Mucosa of gallbladder (tissue), 1 donor: ENCODE measurements around the gene CACNA1S. TPM values are rescaled to one million over a fixed set of nuclear protein-coding genes. Genes with fewer than 3 reads are reported as not detected.

Experiments used
- DNase-seq: peaks from one replicate; pipeline ENCODE4 v3.0.0-alpha.2; 2020; ENCODE audit warnings: low spot score
- total RNA-seq: library from RNA; stranded (reverse); gene quantifications from one replicate; pipeline ENCODE4 v1.2.1, GENCODE V29; 2021
- donor health status: DM: no; HTN: no; CAD: no.

CACNA1S gene
- total RNA-seq, 1 donor from 2014 or later: not detected

DNA sequence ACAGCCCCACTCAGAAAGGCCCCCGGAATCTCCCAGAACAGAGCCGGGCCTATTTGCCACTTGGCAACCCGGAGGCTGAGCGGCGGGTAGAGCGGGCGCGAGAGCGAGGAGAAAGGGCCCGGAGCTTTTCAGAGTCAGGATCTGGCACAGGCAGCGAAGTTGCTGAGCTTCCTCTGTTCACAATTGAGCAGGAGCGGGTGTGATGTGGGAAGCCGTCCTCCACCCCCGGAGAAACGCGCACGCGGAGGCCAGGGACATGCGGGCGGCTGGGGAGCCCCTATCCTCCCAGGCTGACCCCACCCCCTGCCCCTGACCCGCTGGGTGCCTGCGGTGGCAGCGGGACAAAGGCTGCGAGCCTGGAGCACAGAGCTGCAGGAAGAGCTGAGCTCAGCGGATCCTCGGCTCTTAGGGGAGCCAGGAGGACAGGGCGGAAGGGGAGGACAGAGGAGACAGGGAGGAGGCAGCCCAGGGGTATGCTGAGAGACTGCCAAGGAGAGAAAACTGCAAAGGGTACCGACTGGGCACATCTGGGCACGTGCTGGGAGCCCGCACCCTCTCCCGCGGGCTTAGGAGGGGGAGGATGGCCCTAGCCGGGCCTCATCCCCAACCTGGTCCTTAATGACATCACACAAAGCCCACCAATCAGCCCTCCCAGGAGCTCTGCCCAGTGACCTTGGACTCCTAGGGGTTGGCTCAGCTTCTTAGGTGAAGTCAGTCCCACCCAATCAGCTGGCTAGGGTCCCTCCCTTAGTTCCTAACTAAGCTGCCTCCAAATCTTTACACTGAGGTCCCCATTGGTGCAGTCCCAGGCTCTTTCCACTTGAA is 98.0 kb downstream of the CACNA1S start:
- DNase-seq: no peak

DNA sequence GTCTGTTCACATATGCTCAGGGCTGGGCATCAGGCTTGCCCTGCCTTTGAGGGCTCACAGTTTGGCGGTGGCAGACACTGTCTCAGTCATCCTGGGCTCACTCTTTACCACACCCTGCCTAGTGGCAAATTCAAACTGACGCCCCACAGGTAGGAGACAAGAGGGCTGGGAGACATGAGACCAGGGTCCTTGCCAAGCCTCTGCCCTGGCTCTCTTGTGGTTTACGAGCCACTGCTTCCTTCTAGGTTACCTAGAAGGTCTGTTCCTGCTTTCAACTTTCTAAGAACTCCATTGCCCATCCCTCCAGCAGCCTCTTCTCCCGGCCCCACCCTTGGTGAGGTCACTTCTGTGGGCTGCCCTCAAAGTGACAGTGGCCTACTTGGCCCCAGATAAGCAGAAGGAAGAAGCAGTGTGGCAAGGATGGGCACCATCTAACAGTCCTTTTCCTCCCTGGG is 99.2 kb downstream of the CACNA1S start:
- no peak for DNase-seq

DNA sequence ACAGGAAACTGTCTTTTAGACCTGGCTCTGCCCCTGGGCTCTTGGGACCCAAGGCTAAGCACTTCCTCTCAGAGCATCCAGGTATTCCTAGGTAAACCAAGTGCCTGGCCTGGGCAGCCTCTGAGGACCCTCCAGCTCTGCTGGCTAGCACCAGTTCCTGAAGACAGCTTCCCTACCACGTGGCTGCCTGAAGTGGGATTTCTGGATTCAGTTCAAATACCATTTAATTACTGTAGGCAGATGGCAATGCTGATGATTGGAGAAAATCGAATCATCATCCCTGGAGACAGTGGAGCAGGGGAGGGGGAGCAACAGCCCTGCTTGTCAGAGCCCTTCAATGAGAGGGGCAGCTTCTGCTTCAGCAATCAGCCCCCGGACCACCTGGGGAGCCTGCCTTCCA is 100.6 kb downstream of the CACNA1S start:
- DNase-seq: no peak

DNA sequence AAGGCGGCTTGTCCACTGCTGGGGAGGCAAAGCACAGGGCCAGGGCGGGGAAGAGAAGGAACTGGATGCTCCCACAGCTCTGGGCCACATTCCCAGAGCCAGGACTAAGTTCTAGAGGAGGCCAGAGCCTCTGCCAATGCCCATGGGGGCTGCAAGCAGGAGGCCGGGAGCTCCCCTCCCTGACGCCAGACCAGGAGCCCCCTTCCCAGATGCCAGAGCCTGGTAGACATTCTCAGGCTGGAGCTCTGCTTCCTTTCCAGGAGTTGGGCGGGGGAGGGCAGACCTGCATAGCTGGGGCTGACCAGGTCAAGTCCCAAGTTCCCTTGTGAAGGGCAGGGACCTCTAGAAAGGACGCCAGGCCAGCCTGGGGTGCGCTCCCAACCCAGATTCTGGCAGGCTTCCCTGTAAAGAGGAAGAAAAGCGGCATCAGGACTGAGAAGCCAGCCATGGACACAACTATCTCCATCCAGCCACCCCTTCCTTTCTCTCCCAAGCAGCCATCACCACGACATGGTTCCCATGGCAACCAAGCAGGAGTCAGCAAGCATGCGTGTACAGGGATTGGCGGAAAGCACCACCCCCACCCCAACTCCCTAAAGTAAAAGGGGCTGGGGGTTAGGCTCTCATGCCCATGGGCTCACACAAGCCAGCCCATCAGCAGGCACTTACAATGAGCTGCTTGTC is 102.1 kb downstream of the CACNA1S start:
- DNase-seq: no peak

DNA sequence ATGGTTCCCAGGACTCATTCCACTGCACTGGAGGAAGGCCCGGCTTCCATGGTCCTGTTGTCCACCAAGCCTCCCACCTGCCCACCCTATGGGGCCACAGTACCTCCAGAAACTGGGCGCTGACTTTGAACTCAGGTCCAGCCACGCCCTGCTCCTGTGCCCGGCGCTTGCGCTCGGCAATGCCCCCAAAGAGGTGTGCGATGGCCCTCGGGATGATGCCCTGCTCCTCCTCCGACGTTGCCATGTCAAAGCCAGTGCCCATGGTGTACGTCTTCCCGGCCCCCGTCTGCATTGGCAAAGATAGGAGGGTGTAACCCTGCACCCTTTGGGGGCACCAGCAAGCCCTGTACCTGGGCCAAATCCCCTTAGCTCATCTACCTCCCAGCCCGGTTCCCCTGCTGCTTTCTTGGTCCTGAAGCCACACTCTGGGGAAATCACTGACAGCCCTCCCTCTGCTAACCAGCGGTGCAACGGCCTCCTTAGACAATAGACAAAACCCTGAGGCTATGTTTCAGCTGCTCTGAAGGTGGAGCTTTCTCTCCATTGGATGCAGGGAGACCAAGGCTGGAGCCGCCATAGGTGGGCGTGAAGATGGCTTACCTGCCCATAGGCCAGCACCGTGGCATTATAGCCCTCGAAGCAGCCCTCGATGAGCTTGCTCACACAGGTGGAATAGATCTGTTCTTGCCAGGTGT is 103.4 kb downstream of the CACNA1S start:
- no peak for DNase-seq

DNA sequence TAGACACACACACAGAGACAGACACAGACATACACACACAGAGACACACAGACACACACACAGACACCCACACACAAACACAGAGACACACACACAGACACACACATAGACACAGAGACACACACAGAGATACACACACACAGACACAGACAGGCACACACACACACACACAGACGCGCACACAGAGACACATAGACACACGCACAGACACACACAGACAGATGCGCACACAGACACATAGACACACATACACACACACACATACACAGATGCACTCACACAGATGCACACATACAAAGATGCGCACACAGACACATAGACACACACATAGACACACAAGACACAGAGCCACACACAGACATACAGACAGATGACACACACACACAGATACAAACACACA is 104.7 kb downstream of the CACNA1S start:
- no peak for DNase-seq

DNA sequence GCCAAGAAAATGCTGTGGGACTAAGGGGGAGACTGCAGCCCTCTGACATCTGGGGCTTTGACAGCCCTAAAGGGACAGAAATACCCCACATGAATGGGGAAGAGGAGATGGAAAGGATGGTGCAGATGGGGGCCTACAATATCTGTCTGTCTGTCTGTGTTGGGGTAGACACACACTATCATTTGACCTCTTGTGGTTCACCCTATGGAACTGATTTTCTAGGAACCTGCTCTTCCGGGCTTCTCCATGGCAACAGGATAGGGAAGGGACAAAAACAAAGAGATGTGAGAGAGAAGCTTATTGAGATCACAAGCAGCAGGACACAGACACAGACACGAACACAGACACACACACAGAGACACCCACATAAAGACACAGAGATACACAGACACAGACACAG is 105.8 kb downstream of the CACNA1S start:
- DNase-seq: no peak

DNA sequence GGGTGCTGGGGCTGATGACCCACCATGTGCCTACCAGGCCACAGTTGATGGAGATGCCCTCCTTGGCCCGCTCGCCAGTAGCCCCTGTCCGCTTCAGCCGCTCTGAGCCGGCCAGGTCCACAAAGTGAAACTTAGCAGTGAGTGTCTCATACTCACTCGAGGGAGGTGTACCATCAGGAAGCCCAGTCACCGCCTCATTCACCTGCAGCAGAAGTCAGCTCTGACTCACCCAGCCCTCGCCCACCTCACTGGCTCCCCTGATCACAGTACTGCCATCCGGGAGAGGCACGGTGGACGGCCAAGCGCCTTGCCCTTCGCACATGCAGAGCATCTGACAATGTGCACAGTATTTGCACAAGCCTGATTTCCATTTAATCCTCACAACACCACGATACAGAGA is 107.5 kb downstream of the CACNA1S start:
- DNase-seq: no peak

DNA sequence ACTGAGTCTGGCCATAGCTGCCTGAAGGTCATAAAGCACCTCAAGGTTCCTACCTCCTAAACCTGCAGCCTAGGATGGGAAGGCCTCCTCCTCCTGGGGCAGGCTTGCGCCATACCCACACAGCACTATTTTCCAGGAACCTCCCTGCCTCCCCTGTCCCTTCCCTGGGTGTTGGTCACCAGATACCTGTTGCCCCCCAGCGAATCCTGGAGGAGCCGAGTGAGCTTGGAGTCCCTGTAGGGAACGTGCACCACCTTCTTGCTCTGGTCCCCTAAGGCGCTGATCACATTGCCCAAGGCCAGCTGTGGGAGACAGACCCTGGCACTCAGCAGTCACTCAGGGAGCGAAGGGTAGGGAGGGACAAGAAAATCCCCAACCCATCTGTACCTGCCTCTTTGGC is 108.1 kb downstream of the CACNA1S start:
- no peak for DNase-seq

DNA sequence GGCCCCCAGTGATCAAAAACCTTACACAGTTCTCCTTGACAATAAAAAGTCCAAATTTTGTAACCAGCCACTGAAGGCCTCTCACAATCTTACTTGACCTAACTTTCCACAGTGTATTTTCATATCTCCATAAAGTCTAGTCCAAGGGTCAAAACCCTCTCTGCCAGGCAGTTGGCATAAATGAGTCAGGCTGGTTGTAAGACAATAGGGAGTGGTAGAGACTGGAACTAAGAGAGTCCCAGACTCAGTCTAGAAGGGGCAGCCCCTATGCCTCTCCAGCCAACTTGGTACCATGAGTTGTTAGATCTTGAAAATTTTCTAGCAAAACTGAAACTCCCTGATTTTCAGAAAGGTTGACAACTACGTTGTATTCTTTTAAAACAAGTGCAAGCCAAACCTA is 109.7 kb downstream of the CACNA1S start:
- DNase-seq: no peak

DNA sequence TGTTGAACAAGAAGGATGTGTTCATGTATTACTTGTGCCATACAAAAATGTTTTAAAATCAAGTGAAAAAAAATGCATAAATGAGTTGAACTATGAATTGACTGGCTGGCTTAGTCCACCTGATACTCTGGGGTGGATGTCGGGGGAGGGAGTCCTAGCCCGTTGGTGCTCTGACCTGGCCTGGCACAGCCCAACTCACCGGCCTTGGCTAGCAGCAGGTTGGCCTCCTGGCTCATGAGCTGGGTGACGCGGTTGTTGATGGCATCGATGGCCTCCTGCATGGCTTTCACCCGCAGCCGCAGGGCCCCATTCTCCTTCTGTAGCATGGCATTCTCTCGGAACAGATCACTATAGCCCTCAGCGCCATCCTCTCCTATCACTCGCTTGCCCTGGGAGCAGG is 110.3 kb downstream of the CACNA1S start:
- no peak for DNase-seq

DNA sequence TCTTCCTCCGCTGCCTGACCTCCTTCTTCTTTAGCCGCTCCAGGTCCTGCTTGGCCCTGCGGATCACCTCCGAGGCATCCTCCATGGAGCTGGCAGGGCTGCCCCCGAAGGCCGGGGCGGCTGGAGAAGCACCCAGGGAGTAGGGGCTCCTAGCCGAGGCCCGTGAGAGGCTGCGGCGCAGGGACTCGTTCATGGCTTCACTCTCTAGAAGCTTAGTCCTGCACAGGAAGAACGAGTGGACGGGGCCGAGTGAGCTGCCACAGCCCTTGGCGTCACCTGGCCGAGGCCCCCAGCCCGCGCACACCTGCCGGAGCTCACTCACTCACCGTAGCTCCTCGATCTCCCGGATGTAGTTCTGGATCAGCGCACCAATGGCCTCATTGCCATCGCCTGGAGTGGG is 111.8 kb downstream of the CACNA1S start:
- no peak for DNase-seq

DNA sequence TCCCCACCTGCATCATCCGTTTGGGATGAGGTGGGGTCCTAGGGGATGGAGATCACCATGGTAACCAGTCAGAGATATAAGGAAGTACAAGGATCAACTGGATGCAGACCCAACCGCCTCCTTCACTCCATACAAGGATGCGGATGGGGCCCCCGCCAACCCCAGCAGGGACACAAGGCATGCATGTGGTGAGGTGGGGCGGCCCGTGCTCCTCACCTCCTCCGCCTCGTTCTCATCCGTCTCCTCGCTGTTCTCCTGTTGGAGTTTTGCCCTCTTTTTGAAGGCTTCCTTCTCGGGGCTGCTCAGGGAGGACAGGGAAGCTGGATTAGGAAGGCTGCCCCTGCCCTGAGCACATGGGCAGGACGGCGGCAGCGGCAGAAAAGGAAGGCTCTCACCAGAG is 112.6 kb downstream of the CACNA1S start:
- DNase-seq: no peak

DNA sequence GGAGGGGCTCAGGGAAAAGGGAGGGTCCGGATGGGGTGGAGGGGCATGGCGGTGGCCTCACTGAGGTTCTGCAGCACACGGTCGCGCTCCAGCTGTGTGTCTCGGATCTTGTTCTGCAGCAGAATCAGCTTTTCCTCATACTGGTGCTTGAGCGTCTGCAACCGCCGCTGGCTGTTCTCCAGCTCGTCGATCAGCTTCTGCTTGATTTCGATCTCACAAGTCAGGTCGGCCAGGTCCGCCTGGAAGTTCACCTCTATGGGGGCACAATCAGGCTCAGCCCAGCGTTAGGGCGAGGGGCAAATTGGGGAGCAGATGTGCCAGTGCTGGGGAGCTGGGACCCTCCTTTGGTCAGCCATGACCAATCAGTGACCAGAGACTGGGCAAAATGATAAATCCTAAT is 113.9 kb downstream of the CACNA1S start:
- DNase-seq: no peak

DNA sequence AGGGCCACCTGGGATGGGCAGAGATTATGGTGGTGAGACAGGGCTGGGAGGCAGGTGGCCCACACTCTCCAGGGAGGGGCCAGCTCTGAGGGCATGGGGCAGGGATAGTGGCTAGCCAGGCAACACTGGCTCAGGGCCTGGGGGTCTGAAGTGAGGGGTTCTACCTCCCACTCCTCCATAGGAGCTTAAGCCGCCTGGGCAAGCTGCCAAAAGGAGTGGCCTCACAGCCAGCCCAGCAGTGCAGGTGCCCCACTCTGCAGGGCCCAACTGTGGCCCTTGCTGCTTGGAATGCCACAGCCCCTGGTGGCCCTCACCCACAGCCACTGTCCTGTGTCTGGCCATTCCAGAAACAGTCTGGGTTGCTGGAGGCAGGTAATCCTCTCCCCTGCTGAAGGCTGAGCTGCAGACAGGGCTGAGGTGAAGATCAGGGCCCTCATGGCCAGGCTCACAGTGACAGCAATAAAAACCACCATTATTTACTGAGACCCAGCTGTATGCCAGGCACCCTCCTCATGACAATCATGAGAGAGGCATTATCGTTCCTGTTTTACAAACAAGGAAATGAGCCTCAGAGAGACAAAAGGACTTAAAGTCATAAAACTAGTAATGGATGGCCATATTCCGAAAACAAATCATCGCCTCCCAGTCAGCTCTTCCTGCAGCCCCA is 119.7 kb downstream of the CACNA1S start:
- DNase-seq: no peak

DNA sequence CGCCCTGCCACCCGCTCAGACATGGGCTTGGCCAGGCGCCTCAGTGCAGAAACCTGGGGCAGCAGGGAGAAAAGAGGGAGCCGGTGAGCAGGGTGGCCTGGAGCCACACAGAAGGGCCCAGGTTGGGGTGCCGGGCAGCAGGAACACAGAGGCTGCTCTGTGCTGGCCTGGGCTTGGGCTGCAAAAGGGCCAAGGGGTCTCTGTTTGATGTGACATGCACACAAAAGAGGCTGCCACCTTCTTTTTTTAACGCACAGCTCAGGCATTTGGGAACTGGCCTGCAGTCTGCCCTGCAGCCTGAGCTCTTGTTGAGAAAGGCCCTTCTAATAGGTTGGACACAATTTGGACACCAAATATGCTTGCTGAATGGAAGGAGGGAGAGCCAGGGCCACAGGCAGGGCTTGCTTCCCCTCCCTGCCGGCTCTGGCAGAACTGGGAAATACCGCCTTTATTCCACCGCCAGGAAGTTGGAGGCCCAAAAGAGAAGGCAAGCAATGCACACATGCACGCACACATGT is 121.1 kb downstream of the CACNA1S start:
- no peak for DNase-seq

DNA sequence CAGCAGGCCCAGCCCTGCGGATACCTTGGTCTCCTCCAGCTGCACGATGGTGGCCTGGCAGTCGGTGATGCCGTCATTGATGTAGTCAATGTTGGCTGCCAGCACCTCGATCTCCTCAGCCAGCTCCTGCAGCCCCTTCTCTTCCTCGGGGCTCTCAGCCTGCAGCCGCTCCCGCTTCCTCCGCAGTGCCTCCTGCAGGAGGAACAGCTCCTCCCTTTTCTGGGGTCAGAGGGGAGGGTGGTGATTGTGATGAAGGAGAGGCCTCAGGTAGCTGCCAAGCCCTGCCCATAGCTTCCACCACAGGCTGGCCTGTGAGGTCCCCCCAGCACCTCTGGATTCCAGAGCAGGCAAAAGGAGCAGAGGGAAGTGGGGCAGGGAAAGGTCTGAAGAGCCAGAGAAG is 122.1 kb downstream of the CACNA1S start:
- DNase-seq: no peak

Other genes with a start within 250 kb of the CACNA1S start
- 0.66 TPM for gene GPR25, start 239.4 kb downstream of the CACNA1S start, total RNA-seq
- 152 TPM for gene INAVA, start 217.5 kb downstream of the CACNA1S start, total RNA-seq
- 4.9 TPM for gene KIF21B, start 88.7 kb downstream of the CACNA1S start, total RNA-seq
- gene ASCL5, start 14.8 kb upstream of the CACNA1S start, total RNA-seq: 0.12 TPM
- 72.8 TPM for gene TMEM9, start 42.0 kb upstream of the CACNA1S start, total RNA-seq
- gene IGFN1, start 78.4 kb upstream of the CACNA1S start, total RNA-seq: 0.40 TPM
- gene PKP1, start 171.1 kb upstream of the CACNA1S start, total RNA-seq: 0.09 TPM